ENCODE measurements around the gene ABCC2. TPM values are rescaled to one million over a fixed set of nuclear protein-coding genes. Genes with fewer than 3 reads are reported as not detected.

ABCC2 gene
- total and polyA plus RNA-seq, 3 donors from 2014 or later = 0.81 to 4.3 (median 2.7) TPM

GRCh38 chr10:99779335-99779734 lies 3.1 kb upstream of the ABCC2 start:
- WGBS, 2 donors = 44 to 50% methylated on average over 4 of the region's 4 CpGs
- H3K36me3 ChIP-seq (ENCODE audit: low read depth, missing control alignments) = no peaks in the 10 kb centered on the region
- H3K4me3 ChIP-seq = no peak overlapping the region
- no peaks in the 10 kb centered on the region for H3K27me3 ChIP-seq
- intact Hi-C loops (cut with DNase I; ENCODE audit: low total_unique reads) = no loop called here
- no peaks in the 10 kb centered on the region for H3K9me3 ChIP-seq
- H3K27ac ChIP-seq = no peak overlapping the region
- no peak for TF ChIP-seq POLR2A (IDR thresholded peaks at IDR 0.05)
- no peak for TF ChIP-seq CTCF (IDR thresholded peaks at IDR 0.05)
- DNase-seq = no peak
- H3K4me1 ChIP-seq = no peaks in the 10 kb centered on the region

- Histone ChIP-seq H3K27me3 (no peaks in the 10 kb centered on the region), H3K9me3 (no peaks in the 10 kb centered on the region), H3K4me3 (no peak overlapping the region), H3K36me3 (ENCODE audit: low read depth, missing control alignments) (no peaks in the 10 kb centered on the region), H3K27ac (no peak overlapping the region), H3K4me1 (no peaks in the 10 kb centered on the region)
- no peak for TF ChIP-seq POLR2A (IDR thresholded peaks at IDR 0.05)
- no peak for TF ChIP-seq CTCF (IDR thresholded peaks at IDR 0.05)
- 82 to 84% methylated on average over 5 of the region's 5 CpGs for WGBS, 2 donors
- intact Hi-C loops (cut with DNase I; ENCODE audit: low total_unique reads) = no loop called here
- no peak for DNase-seq
Observed at GRCh38 chr10:99781734-99782429, 558 bp upstream of the ABCC2 start.

- TF ChIP-seq CTCF (IDR thresholded peaks at IDR 0.05) (no peak), POLR2A (IDR thresholded peaks at IDR 0.05) (no peak)
- Histone ChIP-seq H3K9me3 (no peaks in the 10 kb centered on the region), H3K4me1 (no peaks in the 10 kb centered on the region), H3K27ac (no peak overlapping the region), H3K27me3 (no peaks in the 10 kb centered on the region), H3K4me3 (no peak overlapping the region), H3K36me3 (ENCODE audit: low read depth, missing control alignments) (no peaks in the 10 kb centered on the region)
- intact Hi-C loops (cut with DNase I; ENCODE audit: low total_unique reads) = no loop called here
- 69 to 76% methylated on average over 7 of the region's 7 CpGs for WGBS, 2 donors
- no peak for DNase-seq
Observed at GRCh38 chr10:99784016-99784726, 1.7 kb downstream of the ABCC2 start.

- H3K27me3 ChIP-seq = no peaks in the 10 kb centered on the region
- no peak for TF ChIP-seq POLR2A (IDR thresholded peaks at IDR 0.05)
- no peak for TF ChIP-seq CTCF (IDR thresholded peaks at IDR 0.05)
- no peak for DNase-seq
- intact Hi-C loops (cut with DNase I; ENCODE audit: low total_unique reads) = no loop called here
- H3K27ac ChIP-seq = no peak overlapping the region
- H3K36me3 ChIP-seq (ENCODE audit: low read depth, missing control alignments) = no peaks in the 10 kb centered on the region
- 83 to 85% methylated on average over 6 of the region's 6 CpGs for WGBS, 2 donors
- no peak overlapping the region for H3K4me3 ChIP-seq
- no peaks in the 10 kb centered on the region for H3K9me3 ChIP-seq
- no peaks in the 10 kb centered on the region for H3K4me1 ChIP-seq
Observed at GRCh38 chr10:99784727-99785441, 2.4 kb downstream of the ABCC2 start.
